Body of pancreas (tissue), 4 donors: ENCODE measurements around the gene GRID1.

ENCODE experiments used
- CTCF ChIP-seq, 7 experiments: fragments of 450-650 bp in 4 of 7; fragments of 200-600 bp in 3 of 7; sonication (generic) in 3 of 7; IDR thresholded peaks; one replicate each; pipeline ENCODE4 v1.5.1; 2016 to 2019; ENCODE audit warnings: antibody characterized with exemption in 7 of 7
- POLR2A ChIP-seq, 3 donors: fragments of 450-650 bp; IDR thresholded peaks; one replicate each; pipeline ENCODE4 v1.6.1; 2016; ENCODE audit warnings: antibody characterized with exemption in 3 of 3, mild to moderate bottlenecking in 2 of 3

DNA sequence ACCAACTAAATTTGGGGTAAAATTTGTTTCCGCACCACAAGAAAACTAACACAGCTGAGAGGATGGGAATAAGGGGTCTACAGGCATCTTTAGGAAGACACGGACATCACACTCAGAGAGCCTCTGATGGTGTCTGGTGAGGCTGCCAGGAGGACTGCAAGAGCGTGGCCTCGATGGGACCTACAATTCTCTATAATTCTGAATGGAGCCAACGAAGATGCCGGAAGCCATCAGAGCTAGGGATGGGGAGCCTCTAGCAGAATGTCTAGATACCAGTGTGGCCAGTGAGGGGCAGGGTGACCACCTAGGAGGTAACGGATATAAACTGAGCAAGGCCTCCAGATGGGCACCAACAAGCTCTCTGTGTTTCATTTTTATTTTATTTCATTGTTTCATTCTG is 7.5 kb downstream of the GRID1 start:
- TF ChIP-seq CTCF (IDR thresholded peaks at IDR 0.05) = no peak
- no peak for TF ChIP-seq POLR2A (IDR thresholded peaks at IDR 0.05)
